ENCODE data around the gene NFATC1. TPM values are rescaled to one million over a fixed set of nuclear protein-coding genes. Genes with fewer than 3 reads are reported as not detected.

NFATC1 gene
- total RNA-seq, 2 experiments from 2014 or later = 97.2 to 98.3 TPM

- H3K27me3 Mint-ChIP-seq = no peaks in the 10 kb centered on the region
- intact Hi-C loops (cut with micrococcal nuclease) = no loop called here
- ChIA-PET POLR2A (no interaction called here), CTCF (no interaction called here)
- ATAC-seq (no peak), DNase-seq (no peak)
- H3K9me3 Mint-ChIP-seq = no peaks in the 10 kb centered on the region
- H3K27ac Mint-ChIP-seq = peak overlapping the region; percentile 52
- peaks cover 11% of the 10 kb centered on the region for H3K4me1 Mint-ChIP-seq (ENCODE audit: low read depth)
- H3K4me3 Mint-ChIP-seq = no peak overlapping the region
- no peak for TF ChIP-seq CTCF (IDR thresholded peaks at IDR 0.05)
- H3K36me3 Mint-ChIP-seq (ENCODE audit: low read depth) = peaks cover 26% of the 10 kb centered on the region
Measured at GRCh38 chr18:79457239-79457638, 61.5 kb downstream of the NFATC1 start.

DNA sequence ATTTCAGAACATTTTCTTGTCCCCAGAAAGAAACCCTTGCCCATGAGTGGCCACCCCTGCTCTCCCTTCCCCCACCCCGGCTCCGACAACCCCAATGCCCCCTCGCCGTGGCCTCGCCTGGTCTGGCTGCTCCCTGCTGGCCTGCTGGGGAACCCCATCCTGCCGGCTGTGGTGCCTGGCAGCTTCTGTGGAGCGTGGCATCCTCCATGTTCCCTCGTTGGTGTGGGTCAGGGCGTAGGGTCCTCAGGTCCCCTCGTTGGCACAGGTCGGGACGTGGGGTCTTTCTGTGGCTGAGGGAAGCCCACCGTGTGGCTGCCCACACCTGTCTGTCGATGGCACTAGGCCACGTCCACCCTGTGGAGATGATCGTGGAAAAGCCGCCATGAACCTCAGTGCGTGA lies 61.9 kb downstream of the NFATC1 start:
- intact Hi-C loops (cut with micrococcal nuclease) = no loop called here
- Mint-ChIP-seq H3K27me3 (no peaks in the 10 kb centered on the region), H3K4me3 (no peak overlapping the region), H3K27ac (no peak overlapping the region), H3K9me3 (no peaks in the 10 kb centered on the region), H3K36me3 (ENCODE audit: low read depth) (peaks cover 26% of the 10 kb centered on the region), H3K4me1 (ENCODE audit: low read depth) (peaks cover 11% of the 10 kb centered on the region)
- POLR2A ChIA-PET = no interaction called here
- TF ChIP-seq CTCF (IDR thresholded peaks at IDR 0.05) = no peak
- ATAC-seq = no peak
- CTCF ChIA-PET = no interaction called here
- no peak for DNase-seq

DNA sequence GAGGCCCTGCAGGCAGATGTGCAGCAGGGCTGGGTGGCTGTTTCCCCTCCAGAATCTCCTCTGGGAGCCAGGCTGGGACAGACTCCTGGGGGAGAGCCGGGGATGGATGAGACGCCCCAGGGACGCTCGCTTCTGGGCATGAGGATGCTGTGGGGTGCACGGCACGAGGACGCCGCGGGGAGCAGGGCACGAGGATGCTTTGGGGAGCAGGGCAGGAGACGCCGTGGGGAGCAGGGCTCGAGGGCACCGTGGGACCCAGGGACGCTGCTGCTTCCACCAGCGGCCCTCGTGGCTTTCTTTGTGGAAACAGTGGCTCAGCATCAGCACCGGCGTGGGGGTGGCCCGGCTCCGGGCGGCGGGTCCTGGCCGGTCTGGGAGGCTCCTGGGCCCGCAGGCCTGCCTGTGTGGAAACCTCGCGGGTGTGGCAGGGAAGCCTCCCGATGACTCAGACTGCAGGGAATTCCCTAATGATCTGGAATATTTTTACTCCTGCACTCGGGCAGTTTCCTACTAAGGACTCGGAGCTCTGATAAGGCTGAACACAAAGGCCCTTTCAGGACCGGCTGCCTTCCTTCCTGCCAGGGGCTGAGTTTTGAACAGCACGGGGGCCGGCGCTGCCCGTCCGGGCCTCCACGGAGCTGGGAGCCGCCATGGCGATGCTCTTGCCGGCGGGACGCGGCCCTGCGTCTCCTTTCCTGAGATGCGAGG lies 62.6 kb downstream of the NFATC1 start:
- Mint-ChIP-seq H3K4me1 (ENCODE audit: low read depth) (peaks cover 11% of the 10 kb centered on the region), H3K27me3 (no peaks in the 10 kb centered on the region), H3K27ac (no peak overlapping the region), H3K4me3 (no peak overlapping the region), H3K36me3 (ENCODE audit: low read depth) (peaks cover 26% of the 10 kb centered on the region), H3K9me3 (no peaks in the 10 kb centered on the region)
- ATAC-seq (no peak), DNase-seq (no peak)
- ChIA-PET CTCF (no interaction called here), POLR2A (no interaction called here)
- intact Hi-C loops (cut with micrococcal nuclease) = no loop called here
- TF ChIP-seq CTCF (IDR thresholded peaks at IDR 0.05) = no peak

DNA sequence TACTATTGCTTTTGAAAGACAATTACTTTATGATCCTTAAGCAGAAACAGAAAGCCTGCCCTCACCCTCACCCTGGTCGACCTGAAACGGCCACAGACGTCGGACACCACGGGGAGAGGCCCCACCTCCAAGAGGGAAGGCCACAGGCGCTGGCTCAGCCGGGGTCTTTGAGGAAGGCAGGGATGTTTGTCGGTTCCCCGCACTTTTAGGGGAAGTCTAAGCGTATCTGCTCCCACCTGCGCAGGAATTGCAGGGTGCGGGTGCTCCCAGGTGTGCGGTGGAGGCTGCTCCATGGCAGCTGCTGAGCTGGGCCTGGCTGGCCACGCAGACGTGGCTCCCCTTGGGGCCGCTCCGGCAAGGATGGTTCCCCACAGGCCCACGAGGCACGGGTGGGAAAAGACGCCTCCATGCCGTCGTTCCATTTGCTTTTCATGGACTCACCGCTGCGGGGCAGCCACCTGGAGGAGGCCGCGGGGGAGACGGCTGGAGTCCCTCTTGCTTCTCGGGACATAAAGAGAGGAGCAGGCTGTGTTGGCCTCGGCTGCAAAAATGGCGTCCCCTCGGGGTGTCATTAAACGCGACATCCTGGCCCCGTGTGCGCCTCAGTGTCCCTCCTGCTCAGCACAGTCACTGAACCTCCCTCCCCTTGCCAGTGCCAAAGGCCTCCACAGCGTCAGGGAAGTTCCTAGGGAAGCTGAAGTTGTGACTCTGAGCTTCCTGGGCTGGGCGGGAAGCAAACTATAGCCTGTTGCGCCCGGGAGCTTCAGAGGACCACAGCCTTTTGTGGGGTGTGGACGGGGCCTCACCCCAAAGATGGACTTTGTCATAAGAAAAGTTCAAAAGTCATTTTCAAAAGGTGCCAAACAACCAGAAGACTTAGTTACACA lies 63.4 kb downstream of the NFATC1 start:
- ATAC-seq = no peak
- Mint-ChIP-seq H3K27me3 (no peaks in the 10 kb centered on the region), H3K4me3 (no peak overlapping the region), H3K27ac (peak overlapping the region; percentile 82), H3K9me3 (no peaks in the 10 kb centered on the region), H3K36me3 (ENCODE audit: low read depth) (peaks cover 27% of the 10 kb centered on the region), H3K4me1 (ENCODE audit: low read depth) (peaks cover 11% of the 10 kb centered on the region)
- CTCF ChIA-PET = no interaction called here
- intact Hi-C loops (cut with micrococcal nuclease) = no loop called here
- no peak for TF ChIP-seq CTCF (IDR thresholded peaks at IDR 0.05)
- POLR2A ChIA-PET = no interaction called here
- no peak for DNase-seq

DNA sequence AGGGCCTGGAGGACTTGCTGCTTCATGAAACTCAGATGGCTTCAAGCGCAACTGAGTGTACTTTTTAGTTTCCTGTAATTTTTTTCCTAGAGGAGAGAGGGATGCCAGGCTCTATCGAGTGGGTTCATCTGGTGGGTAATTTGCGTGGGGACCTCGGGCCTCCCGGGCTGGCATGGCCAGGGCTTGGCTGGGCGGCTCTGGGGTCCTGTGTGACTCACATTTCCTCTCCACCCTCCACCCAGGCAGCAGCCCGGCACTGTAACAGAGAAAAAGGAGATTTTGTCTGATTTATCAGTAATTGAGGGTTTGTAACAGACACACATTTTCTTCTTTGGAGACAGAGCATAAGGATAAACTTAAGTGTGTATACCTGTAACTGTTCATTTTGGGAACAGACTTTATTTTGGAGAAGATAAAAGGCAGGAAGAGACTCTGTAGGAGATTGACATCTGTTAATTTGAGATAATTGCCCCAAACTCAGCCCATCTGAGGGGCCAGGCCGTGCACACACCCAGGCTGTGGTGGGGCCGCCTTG lies 64.3 kb downstream of the NFATC1 start:
- DNase-seq = no peak
- no peak for ATAC-seq
- Mint-ChIP-seq H3K27me3 (no peaks in the 10 kb centered on the region), H3K4me3 (no peak overlapping the region), H3K36me3 (ENCODE audit: low read depth) (peaks cover 28% of the 10 kb centered on the region), H3K27ac (peak overlapping the region; percentile 82), H3K9me3 (no peaks in the 10 kb centered on the region), H3K4me1 (ENCODE audit: low read depth) (peaks cover 13% of the 10 kb centered on the region)
- no peak for TF ChIP-seq CTCF (IDR thresholded peaks at IDR 0.05)
- intact Hi-C loops (cut with micrococcal nuclease) = no loop called here
- POLR2A ChIA-PET = no interaction called here
- CTCF ChIA-PET = no interaction called here

Data from activated CD8-positive, alpha-beta T cell treated with anti-CD3 and anti-CD28 coated beads for 36 hours (primary cell).